Ishikawa (cell line): Measurements from ENCODE around the gene ASB14.

Experiments
- CEBPB ChIP-seq: IDR thresholded peaks from 2 replicates; pipeline ENCODE4 v1.6.1; 2012
- CREB1 ChIP-seq: IDR thresholded peaks from 2 replicates; pipeline ENCODE4 v1.6.1; 2012; ENCODE audit warnings: low read depth
- EGR1 ChIP-seq: IDR thresholded peaks from 2 replicates; pipeline ENCODE4 v1.6.1; 2012
- EP300 ChIP-seq: IDR thresholded peaks from 2 replicates; pipeline ENCODE4 v1.6.1; 2012; ENCODE audit warnings: borderline replicate concordance
- FOXM1 ChIP-seq: IDR thresholded peaks from 2 replicates; pipeline ENCODE4 v1.6.1; 2012; ENCODE audit warnings: low read depth, borderline replicate concordance
- MAX ChIP-seq: IDR thresholded peaks from 2 replicates; pipeline ENCODE4 v1.6.1; 2012
- NFIC ChIP-seq: IDR thresholded peaks from 2 replicates; pipeline ENCODE4 v1.6.1; 2012
- RAD21 ChIP-seq: IDR thresholded peaks from 2 replicates; pipeline ENCODE4 v1.6.1; 2012; ENCODE audit warnings: low read depth
- REST ChIP-seq: IDR thresholded peaks from 2 replicates; pipeline ENCODE4 v1.6.1; 2012; ENCODE audit warnings: low read depth, mild to moderate bottlenecking
- TAF1 ChIP-seq: IDR thresholded peaks from 2 replicates; pipeline ENCODE4 v1.6.1; 2012; ENCODE audit warnings: low read depth, mild to moderate bottlenecking
- TCF12 ChIP-seq: IDR thresholded peaks from 2 replicates; pipeline ENCODE4 v1.6.1; 2012; ENCODE audit warnings: low read depth
- TEAD4 ChIP-seq: IDR thresholded peaks from 2 replicates; pipeline ENCODE4 v1.6.1; 2012
- USF1 ChIP-seq: IDR thresholded peaks from 2 replicates; pipeline ENCODE4 v1.6.1; 2012
- YY1 ChIP-seq: IDR thresholded peaks from 2 replicates; pipeline ENCODE4 v1.6.1; 2012; ENCODE audit warnings: low read depth
- ZBTB7A ChIP-seq: IDR thresholded peaks from 2 replicates; pipeline ENCODE4 v1.6.1; 2012; ENCODE audit warnings: low read depth

Gene ASB14

GRCh38 chr3:57257678-57258077 is 34.8 kb downstream of the ASB14 start:
- no peak for TF ChIP-seq REST
- no peak for TF ChIP-seq ZBTB7A
- no peak for TF ChIP-seq TCF12
- TF ChIP-seq USF1 = no peak
- TF ChIP-seq TAF1 = no peak
- no peak for TF ChIP-seq YY1
- TF ChIP-seq FOXM1 = no peak
- TF ChIP-seq CEBPB = no peak
- TF ChIP-seq CREB1 = no peak
- no peak for TF ChIP-seq TEAD4
- no peak for TF ChIP-seq EGR1
- TF ChIP-seq EP300 = no peak
- no peak for TF ChIP-seq RAD21
- no peak for TF ChIP-seq NFIC
- TF ChIP-seq MAX = no peak

- TF ChIP-seq EP300 = no peak
- TF ChIP-seq TCF12 = no peak
- no peak for TF ChIP-seq MAX
- TF ChIP-seq NFIC = no peak
- no peak for TF ChIP-seq EGR1
- no peak for TF ChIP-seq FOXM1
- TF ChIP-seq CREB1 = no peak
- no peak for TF ChIP-seq USF1
- TF ChIP-seq RAD21 = no peak
- TF ChIP-seq TAF1 = no peak
- TF ChIP-seq ZBTB7A = no peak
These were observed 35.6 kb downstream of the ASB14 start for GRCh38 chr3:57256844-57257243.

- TF ChIP-seq EP300 = no peak
- no peak for TF ChIP-seq TCF12
- TF ChIP-seq RAD21 = no peak
- TF ChIP-seq EGR1 = no peak
- TF ChIP-seq TAF1 = no peak
- no peak for TF ChIP-seq MAX
- no peak for TF ChIP-seq USF1
- no peak for TF ChIP-seq REST
- no peak for TF ChIP-seq TEAD4
- no peak for TF ChIP-seq CREB1
- no peak for TF ChIP-seq FOXM1
- TF ChIP-seq ZBTB7A = no peak
- no peak for TF ChIP-seq CEBPB
These were observed 40.1 kb downstream of the ASB14 start for GRCh38 chr3:57252404-57252803.

GRCh38 chr3:57244946-57245345 is 47.5 kb downstream of the ASB14 start:
- TF ChIP-seq USF1 (no peak), TEAD4 (no peak), ZBTB7A (no peak), CEBPB (no peak), RAD21 (no peak), REST (no peak), EGR1 (no peak), EP300 (no peak), FOXM1 (no peak), TAF1 (no peak), YY1 (no peak), NFIC (no peak), CREB1 (no peak)
